Hypothalamus (tissue), 51 donors: Measurements from ENCODE around the gene HRK.

Source experiments
- DNase-seq, 51 donors: peaks; one replicate each; lab custom pipeline; 2025; lab: John Stamatoyannopoulos, UW

HRK gene

DNA sequence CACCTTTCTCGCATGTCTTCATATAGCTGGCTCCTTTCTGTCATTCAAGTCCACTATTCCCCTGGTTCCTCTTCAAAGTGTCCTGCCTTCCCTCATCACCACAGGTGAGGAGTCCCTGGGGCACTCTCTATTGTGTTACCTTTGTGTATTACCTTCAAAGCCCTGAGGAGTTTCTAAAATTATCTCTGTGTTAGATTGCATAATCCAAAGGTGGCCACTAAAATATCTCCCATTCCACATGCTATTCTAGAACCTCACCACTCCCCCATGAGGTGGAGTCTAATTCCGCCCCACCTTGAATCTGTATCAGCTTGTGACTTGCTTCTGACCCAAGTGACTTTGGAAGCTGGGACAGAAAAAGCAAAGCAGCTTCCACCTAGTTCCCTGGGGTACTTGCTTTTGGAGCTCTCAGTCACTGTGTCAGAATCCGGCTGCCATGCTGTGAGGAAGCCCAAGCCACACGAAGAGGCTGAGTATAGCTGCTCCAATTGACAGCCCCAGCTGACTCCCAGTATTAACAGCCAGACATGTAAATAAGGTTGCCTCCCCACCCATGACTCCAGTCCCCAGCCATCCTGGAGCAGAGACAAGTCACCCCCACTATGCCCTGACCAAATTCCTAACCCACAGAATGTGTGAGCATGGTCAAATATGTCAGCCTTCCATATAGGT is 6.8 kb downstream of the HRK start:
- DNase-seq: no peak

DNA sequence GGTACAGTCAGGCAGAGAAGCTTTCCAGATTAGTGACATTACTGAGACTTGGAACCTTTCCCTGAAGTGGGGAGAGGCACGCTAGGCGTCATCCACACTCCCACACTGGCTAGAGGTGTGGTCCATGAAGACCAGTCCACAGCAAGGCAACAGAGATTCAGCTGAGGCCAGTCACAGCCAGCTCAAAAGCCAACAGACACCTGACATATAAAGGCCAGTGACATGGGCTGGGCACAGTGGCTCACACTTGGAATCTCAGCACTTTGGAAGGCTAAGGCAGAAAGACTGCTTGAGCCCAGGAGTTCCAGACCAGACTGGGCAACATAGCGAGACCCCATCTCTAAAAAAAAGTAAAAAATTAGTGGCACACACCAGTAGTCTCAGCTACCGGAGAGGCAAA is 10.9 kb downstream of the HRK start:
- DNase-seq: no peak

DNA sequence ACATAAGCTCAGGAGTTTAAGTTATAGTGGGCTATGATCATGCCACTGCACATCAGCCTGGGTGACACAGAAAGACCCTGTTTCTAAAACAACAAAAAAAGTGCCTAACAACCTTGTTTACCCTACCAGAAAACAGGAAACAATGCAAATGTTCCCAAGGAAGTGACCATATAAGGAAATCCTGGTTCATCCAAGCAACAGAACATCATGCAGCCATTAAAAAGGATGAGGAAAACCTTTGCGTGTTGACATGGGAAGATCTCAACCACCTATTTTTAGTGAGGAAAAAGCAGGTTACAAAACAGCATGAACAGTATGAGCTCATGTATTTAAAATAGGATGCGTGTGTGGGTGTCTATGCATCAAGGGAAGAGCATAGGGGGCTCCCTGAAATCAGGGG is 13.7 kb downstream of the HRK start:
- no peak for DNase-seq

DNA sequence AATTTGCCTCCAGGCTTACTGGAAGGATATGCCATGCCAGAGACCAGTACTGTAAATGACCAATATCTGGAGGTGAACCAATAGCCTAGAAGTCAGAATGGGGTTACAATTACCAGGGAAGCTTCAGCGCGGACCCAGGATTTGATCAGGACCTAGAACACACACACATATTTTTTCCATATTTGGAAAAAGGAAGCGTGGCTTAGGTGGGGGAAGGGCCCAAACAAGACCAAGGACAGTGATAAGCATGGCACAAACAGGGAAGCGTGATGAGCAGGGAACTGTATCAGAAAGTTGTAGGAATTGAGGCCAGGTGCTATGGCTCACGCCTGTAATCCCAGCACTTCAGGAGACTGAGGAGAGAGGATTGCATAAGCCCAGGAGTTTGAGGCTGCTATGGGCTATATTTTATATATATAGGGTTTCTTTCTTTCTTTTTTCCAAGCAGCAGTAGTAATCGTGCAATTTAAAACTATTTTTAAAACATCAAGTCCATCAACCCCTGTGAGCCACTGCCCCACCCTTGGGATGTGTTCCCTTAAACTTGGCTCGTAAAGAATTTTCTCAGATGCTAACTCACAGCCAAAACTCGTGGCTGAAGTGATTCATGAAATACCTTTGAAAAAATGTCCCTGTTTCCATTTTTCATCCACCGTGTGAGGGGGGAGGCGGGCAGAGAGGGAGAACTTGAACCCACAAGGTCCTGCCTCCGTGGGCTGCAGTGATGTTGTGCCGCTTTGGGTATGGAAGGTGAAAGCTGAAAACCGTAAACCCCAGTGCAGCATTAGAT is 16.7 kb downstream of the HRK start:
- DNase-seq: no peak

GRCh38 chr12:116863275-116863767 is 17.9 kb downstream of the HRK start:
- DNase-seq: no peak

DNA sequence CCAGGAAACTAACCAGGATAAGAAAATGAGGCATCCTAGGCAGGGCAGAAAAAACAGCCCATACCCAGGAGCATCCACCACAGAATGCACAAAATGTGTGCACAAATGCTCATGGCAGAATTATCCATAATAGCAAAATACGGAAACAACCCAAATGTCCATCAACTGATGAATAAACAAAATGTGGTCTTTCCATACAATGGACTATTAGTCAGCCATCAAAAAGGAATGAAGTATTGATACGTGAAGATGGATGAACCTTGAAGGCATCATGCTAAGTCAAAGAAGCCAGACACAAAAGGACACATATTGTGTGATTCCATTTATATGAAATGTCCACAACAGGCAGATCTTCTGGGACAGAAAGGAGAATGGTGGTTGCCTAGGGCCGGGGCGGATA is 19.1 kb downstream of the HRK start:
- DNase-seq: no peak

DNA sequence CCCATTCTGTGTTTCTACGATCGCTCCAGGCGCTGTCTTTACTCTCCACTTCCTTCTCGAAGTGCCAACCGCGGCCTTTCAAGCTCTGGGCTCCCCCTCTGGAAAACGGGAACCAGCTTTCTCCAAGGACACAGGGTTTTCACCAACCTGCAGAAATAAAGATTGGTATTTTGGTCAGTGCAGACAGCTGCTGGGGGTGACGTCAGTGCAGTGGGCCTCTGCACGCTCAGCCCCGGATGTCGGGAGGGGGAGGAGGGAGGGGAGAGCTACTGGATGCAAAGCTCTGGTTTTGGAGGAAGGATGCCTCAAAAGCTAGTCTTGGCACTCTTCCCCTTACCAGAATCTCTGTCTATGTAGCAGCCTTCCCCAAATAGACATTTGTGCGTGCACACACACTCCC is 19.9 kb downstream of the HRK start:
- peak in 44 of 51 donors; percentile 5 to 80 (median 45) for DNase-seq

- DNase-seq: no peak
These were observed 21.0 kb downstream of the HRK start for GRCh38 chr12:116860263-116860662.

DNA sequence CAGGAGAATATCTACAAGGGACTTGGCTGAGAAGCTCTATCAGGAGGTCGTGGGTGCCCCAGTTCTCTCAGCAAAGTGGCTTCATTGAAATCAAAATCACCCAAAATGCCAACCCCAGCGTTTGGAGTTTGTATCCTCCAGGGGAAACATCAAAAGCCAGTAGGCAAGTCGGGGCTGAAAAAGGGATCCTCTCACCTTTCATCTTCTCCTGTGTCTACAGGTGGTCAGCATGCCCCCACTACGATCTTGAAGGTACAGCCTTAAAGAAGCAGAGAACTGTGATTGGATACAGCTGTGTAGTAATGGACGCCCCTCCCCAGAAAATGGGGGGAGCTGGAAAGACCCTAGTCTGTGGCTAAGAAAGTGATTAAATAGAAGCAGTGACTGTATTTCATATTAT is 22.2 kb downstream of the HRK start:
- DNase-seq: peak in 1 of 51 donors; percentile 18

DNA sequence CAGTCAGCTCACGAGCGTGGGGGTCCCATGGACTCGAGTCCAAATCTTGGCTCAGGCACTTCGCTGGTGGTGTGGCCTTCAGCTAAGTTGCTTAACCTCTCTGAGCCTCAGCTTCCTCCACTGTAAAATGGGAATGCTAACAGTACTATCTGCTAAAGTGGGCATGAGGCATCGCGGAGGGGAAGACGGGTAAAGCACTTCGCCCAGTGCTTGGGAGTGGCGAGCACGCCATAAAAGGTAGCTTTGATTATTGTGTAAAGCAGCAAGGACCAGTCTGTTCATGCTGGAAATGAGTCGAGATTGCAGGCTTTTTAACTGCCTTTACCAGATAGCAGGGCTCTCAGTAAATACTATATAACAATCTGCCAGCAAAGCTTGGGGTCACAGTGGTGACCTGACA is 24.5 kb downstream of the HRK start:
- DNase-seq: no peak

- DNase-seq: no peak
These were observed 25.3 kb downstream of the HRK start for GRCh38 chr12:116855744-116856470.

GRCh38 chr12:116853507-116853906 is 27.7 kb downstream of the HRK start:
- DNase-seq: no peak

- peak in 1 of 51 donors; percentile 4 for DNase-seq
These were observed 28.9 kb downstream of the HRK start for GRCh38 chr12:116852303-116852702.

DNA sequence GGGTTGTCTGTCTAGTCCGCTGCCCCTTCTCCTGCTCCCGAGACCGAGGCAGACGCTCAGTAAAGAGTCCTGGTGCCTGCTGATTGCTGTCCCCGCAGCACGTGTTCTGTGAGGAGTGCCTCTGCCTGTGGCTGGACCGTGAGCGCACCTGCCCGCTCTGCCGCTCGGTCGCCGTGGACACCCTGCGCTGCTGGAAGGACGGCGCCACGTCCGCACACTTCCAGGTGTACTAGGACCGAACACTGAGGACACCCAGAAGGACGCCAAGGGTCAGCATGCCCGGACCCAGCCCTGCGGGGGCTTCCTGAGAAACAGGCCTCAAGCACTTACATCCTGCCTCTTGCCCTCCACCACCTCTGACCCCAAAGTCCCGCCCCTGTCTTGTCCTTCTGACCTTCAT is 32.0 kb downstream of the HRK start:
- DNase-seq: no peak

DNA sequence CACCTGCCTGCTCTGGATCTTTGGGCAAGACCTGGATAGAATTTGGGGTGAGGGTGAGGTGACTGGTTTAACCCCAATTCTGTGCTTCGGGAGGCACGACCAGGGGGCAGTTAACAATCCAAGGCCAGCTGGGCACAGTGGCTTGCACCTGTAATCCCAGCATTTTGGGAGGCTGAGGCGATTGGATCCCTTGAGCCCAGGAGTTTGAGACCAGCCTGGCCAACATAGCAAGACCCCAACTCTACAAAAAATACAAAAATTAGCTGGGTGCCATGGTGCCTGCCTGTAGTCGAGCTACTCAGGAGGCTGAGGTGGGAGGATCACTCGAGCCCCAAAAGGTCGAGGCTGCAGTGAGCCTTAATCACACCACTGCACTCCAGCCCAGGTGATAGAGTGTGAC is 38.2 kb downstream of the HRK start:
- no peak for DNase-seq

DNA sequence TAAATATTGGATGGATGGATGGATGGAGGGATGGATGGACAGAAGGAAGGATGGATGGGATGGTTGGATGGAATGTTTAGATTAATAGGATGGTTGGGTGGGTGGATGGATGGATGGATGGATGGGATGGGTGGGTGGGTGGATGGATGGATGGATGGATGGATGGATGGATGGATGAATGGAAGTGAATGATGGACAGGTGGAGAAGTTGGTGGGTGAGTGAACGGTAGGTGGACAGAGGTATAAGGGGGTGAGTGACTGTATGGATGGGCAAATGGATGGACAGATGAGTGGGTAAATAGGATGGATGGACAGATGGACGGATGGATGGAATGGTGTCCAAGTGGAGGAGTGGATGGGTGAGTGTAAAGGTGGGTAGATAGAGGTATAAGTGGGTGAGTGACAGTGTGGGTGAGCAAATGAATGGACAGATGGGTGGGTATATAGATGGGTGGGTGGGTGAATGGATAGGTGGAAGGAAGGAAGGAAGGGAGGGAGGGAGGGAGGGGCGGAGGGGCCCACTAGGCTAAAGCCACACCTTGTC is 41.9 kb downstream of the HRK start:
- DNase-seq: no peak

- no peak for DNase-seq
These were observed 42.9 kb downstream of the HRK start for GRCh38 chr12:116838365-116838764.

GRCh38 chr12:116837097-116837496 is 44.1 kb downstream of the HRK start:
- no peak for DNase-seq

DNA sequence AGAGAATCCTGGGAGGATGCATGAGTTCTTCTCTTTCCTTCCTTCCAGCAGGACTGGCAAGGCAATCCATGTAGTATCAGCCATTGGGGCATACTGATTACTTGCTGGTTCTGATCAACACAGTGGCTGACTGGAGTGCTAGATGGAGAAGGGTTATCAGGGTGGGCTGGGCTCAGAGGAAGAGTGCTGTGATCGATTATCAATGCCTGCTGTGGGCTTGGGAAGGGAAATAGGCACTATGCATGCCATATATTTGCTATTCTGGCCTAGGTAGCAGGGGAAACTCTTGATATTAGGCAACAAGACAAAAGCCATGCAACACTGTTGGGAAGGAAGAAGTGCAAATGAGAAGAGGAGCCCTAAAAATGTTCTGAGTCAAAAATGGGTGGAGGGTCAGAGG is 45.8 kb downstream of the HRK start:
- no peak for DNase-seq

- DNase-seq: no peak
These were observed 47.8 kb downstream of the HRK start for GRCh38 chr12:116833474-116833873.

- no peak for DNase-seq
These were observed 48.9 kb downstream of the HRK start for GRCh38 chr12:116832353-116832752.
